ENCODE measurements around the gene PRDM5. TPM values are rescaled to one million over a fixed set of nuclear protein-coding genes. Genes with fewer than 3 reads are reported as not detected.

The PRDM5 gene
- total and polyA plus RNA-seq, 12 donors = 3.4 to 26.1 (median 12.3) TPM

GRCh38 chr4:120902925-120903324 lies 19.6 kb downstream of the PRDM5 start:
- H3K4me3 ChIP-seq = no peak overlapping the region
- no peak overlapping the region for H3K27ac ChIP-seq
- H3K4me1 ChIP-seq (replicated peaks in 1 of 2) = no peaks in the 10 kb centered on the region
- H3K9me3 ChIP-seq (replicated peaks in 1 of 3) = no peaks in the 10 kb centered on the region
- DNase-seq = no peak
- intact Hi-C loops (cut with DNase I) = no loop called here
- no peaks in the 10 kb centered on the region for H3K27me3 ChIP-seq
- TF ChIP-seq POLR2A (IDR thresholded peaks at IDR 0.05) = no peak
- TF ChIP-seq, protein P1, sequence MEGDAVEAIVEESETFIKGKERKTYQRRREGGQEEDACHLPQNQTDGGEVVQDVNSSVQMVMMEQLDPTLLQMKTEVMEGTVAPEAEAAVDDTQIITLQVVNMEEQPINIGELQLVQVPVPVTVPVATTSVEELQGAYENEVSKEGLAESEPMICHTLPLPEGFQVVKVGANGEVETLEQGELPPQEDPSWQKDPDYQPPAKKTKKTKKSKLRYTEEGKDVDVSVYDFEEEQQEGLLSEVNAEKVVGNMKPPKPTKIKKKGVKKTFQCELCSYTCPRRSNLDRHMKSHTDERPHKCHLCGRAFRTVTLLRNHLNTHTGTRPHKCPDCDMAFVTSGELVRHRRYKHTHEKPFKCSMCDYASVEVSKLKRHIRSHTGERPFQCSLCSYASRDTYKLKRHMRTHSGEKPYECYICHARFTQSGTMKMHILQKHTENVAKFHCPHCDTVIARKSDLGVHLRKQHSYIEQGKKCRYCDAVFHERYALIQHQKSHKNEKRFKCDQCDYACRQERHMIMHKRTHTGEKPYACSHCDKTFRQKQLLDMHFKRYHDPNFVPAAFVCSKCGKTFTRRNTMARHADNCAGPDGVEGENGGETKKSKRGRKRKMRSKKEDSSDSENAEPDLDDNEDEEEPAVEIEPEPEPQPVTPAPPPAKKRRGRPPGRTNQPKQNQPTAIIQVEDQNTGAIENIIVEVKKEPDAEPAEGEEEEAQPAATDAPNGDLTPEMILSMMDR (IDR thresholded peaks at IDR 0.05) = no peak
- no peaks in the 10 kb centered on the region for H3K36me3 ChIP-seq (replicated peaks in 1 of 2)

- H3K27ac ChIP-seq = no peak overlapping the region
- intact Hi-C loops (cut with DNase I) = no loop called here
- DNase-seq = no peak
- TF ChIP-seq, protein P1 (IDR thresholded peaks at IDR 0.05) = no peak
- TF ChIP-seq POLR2A (IDR thresholded peaks at IDR 0.05) = no peak
- H3K9me3 ChIP-seq (replicated peaks in 1 of 3) = no peaks in the 10 kb centered on the region
- no peaks in the 10 kb centered on the region for H3K4me1 ChIP-seq (replicated peaks in 1 of 2)
- no peaks in the 10 kb centered on the region for H3K27me3 ChIP-seq
- 63 to 79% (median 72%) methylated on average over 1 of the region's 1 CpG for WGBS, 4 donors
- H3K36me3 ChIP-seq (replicated peaks in 1 of 2) = no peaks in the 10 kb centered on the region
- H3K4me3 ChIP-seq = no peak overlapping the region
Measured at GRCh38 chr4:120901731-120902130, 20.8 kb downstream of the PRDM5 start.

- intact Hi-C loops (cut with DNase I) = no loop called here
- DNase-seq = no peak
- no peaks in the 10 kb centered on the region for H3K4me1 ChIP-seq (replicated peaks in 1 of 2)
- WGBS, 4 donors = 92 to 95% (median 94%) methylated on average over 4 of the region's 4 CpGs
- H3K9me3 ChIP-seq (replicated peaks in 1 of 3) = no peaks in the 10 kb centered on the region
- TF ChIP-seq POLR2A (IDR thresholded peaks at IDR 0.05) = no peak
- TF ChIP-seq, protein P1 (IDR thresholded peaks at IDR 0.05) = no peak
- no peak overlapping the region for H3K4me3 ChIP-seq
- H3K27ac ChIP-seq = no peak overlapping the region
- no peaks in the 10 kb centered on the region for H3K36me3 ChIP-seq (replicated peaks in 1 of 2)
- no peaks in the 10 kb centered on the region for H3K27me3 ChIP-seq
Measured at GRCh38 chr4:120897981-120898719, 24.4 kb downstream of the PRDM5 start.

DNA sequence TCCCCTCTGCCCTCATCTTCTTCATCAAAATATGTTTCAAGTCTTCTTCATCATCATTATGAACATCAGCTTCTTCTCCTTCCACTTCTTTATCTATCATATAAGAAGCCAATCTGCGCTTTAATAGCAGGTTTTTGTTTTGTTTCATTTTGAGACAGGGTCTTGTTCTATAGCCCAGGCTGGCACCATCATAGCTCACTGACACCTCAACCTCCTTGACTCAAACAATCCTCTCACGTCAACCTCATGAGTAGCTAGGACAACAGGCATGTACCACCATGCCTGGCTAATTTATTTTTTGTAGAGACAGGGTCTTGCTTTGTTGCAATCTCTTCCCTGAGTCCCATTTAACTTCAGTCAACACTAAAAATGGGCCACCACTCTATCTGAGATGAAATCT lies 27.0 kb downstream of the PRDM5 start:
- Histone ChIP-seq H3K9me3 (replicated peaks in 1 of 3) (no peaks in the 10 kb centered on the region), H3K36me3 (replicated peaks in 1 of 2) (no peaks in the 10 kb centered on the region), H3K4me3 (no peak overlapping the region), H3K27me3 (no peaks in the 10 kb centered on the region), H3K27ac (no peak overlapping the region), H3K4me1 (replicated peaks in 1 of 2) (no peaks in the 10 kb centered on the region)
- TF ChIP-seq, protein P1 (IDR thresholded peaks at IDR 0.05) = no peak
- TF ChIP-seq POLR2A (IDR thresholded peaks at IDR 0.05) = no peak
- 95 to 100% (median 98%) methylated on average over 2 of the region's 2 CpGs for WGBS, 4 donors
- intact Hi-C loops (cut with DNase I) = no loop called here
- no peak for DNase-seq
